HepG2 (cell line): ENCODE data around the gene SEMA4A. TPM values are rescaled to one million over a fixed set of nuclear protein-coding genes. Genes with fewer than 3 reads are reported as not detected.

ENCODE experiments used
- KDM2A ChIP-seq: sonication (generic); formaldehyde crosslinking; IDR thresholded peaks from 2 replicates; pipeline ENCODE4 v1.4.0; 2020; ENCODE audit warnings: low read depth, missing genetic modification reagents, borderline replicate concordance
- KIAA2018 ChIP-seq: sonication (generic); formaldehyde crosslinking; IDR thresholded peaks from 2 replicates; pipeline ENCODE4 v1.5.0; 2020; ENCODE audit warnings: mild to moderate bottlenecking, missing genetic modification reagents, borderline replicate concordance
- MAFF ChIP-seq: IDR thresholded peaks from 2 replicates; pipeline ENCODE4 v1.6.1; 2011; ENCODE audit warnings: low read depth, low read length, improper control_type of control experiment
- NFE2L1 ChIP-seq: sonication (generic); formaldehyde crosslinking; IDR thresholded peaks from 2 replicates; pipeline ENCODE4 v1.4.0; 2020; ENCODE audit warnings: missing genetic modification reagents, mild to moderate bottlenecking, borderline replicate concordance
- PATZ1 ChIP-seq: sonication (generic); formaldehyde crosslinking; IDR thresholded peaks from 2 replicates; pipeline ENCODE4 v1.4.0; 2020; ENCODE audit warnings: missing genetic modification reagents
- SIN3A ChIP-seq: IDR thresholded peaks from 2 replicates; pipeline ENCODE4 v1.6.1; 2011; ENCODE audit warnings: low read depth, mild to moderate bottlenecking, control low read depth, low read length, borderline replicate concordance
- SIX4 ChIP-seq: sonication (generic); formaldehyde crosslinking; IDR thresholded peaks from 2 replicates; pipeline ENCODE4 v1.4.0; 2020; ENCODE audit warnings: missing genetic modification reagents
- SOX6 ChIP-seq, 2 experiments: fragments of 450-650 bp in 1 of 2; sonication (generic) in 1 of 2; formaldehyde crosslinking in 1 of 2; IDR thresholded peaks; 2 replicates each; pipeline versions ENCODE4 v1.4.0 to v1.6.1; 2017 to 2020; ENCODE audit warnings: antibody characterized with exemption in 1 of 2, mild to moderate bottlenecking in 1 of 2, missing genetic modification reagents in 1 of 2
- TRIM22 ChIP-seq: fragments of 450-650 bp; IDR thresholded peaks from 2 replicates; pipeline ENCODE4 v1.6.1; 2017
- ZFX ChIP-seq: sonication (generic); formaldehyde crosslinking; IDR thresholded peaks from 2 replicates; pipeline ENCODE4 v1.4.0; 2020; ENCODE audit warnings: mild to moderate bottlenecking, low read depth, missing genetic modification reagents, moderate library complexity
- ZNF180 ChIP-seq: sonication (generic); formaldehyde crosslinking; IDR thresholded peaks from 2 replicates; pipeline ENCODE4 v1.4.0; 2020; ENCODE audit warnings: low read depth, missing genetic modification reagents, borderline replicate concordance
- ZNF234 ChIP-seq: sonication (generic); formaldehyde crosslinking; conservative IDR thresholded peaks from 2 replicates; pipeline ENCODE4 v1.5.1; 2020; ENCODE audit warnings: mild to moderate bottlenecking, missing genetic modification reagents
- ZNF260 ChIP-seq: sonication (generic); formaldehyde crosslinking; IDR thresholded peaks from 2 replicates; pipeline ENCODE4 v1.4.0; 2020; ENCODE audit warnings: missing genetic modification reagents, low read depth, mild to moderate bottlenecking, borderline replicate concordance
- ZNF264 ChIP-seq: sonication (generic); formaldehyde crosslinking; IDR thresholded peaks from 2 replicates; pipeline ENCODE4 v1.4.0; 2020; ENCODE audit warnings: missing genetic modification reagents
- ZNF350 ChIP-seq: sonication (generic); formaldehyde crosslinking; IDR thresholded peaks from 2 replicates; pipeline ENCODE4 v1.4.0; 2020; ENCODE audit warnings: mild to moderate bottlenecking, low read depth, missing genetic modification reagents, borderline replicate concordance
- ZNF557 ChIP-seq: sonication (generic); formaldehyde crosslinking; IDR thresholded peaks from 2 replicates; pipeline ENCODE4 v1.4.0; 2020; ENCODE audit warnings: missing genetic modification reagents
- ZNF629 ChIP-seq: sonication (generic); formaldehyde crosslinking; conservative IDR thresholded peaks from 2 replicates; pipeline ENCODE4 v1.5.0; 2020; ENCODE audit warnings: missing genetic modification reagents
- ZNF678 ChIP-seq: sonication (generic); formaldehyde crosslinking; IDR thresholded peaks from 2 replicates; pipeline ENCODE4 v1.4.0; 2020; ENCODE audit warnings: mild to moderate bottlenecking, missing genetic modification reagents
- ZNF792 ChIP-seq: IDR thresholded peaks from 2 replicates; pipeline ENCODE4 v1.6.1; 2016
- polyA plus RNA-seq, 8 experiments: library from polyadenylated mRNA; depleted of rRNA in 3 of 8; stranded (reverse) in 7 of 8; unstranded in 1 of 8; fragments of >200 nt; fragmentation: Illumina TruSeq in 4 of 8; extraction: Trizol in 4 of 8; gene quantifications; 2 replicates each; pipeline versions ENCODE4 v1.2.1 to v1.2.3, GENCODE V29; 2011 to 2016; ENCODE audit warnings: low read depth in 4 of 8, missing spikeins in 1 of 8, mixed read lengths in 1 of 8; ENCODE audit not compliant: insufficient read depth in 1 of 8
- total RNA-seq, 5 experiments: library from RNA; depleted of rRNA; stranded (reverse); fragments of >200 nt; fragmentation: Illumina TruSeq; extraction: Trizol; gene quantifications; 2 replicates each; pipeline ENCODE4 v1.2.3, GENCODE V29; 2016; ENCODE audit warnings: low read depth in 1 of 5

SEMA4A gene
- total and polyA plus RNA-seq, 2 of the 13 experiments (the other 11 are each of a cell fraction or from before 2014, with no cell fraction given), result 0.09 to 0.20 TPM

- peak; percentile 89 for TF ChIP-seq PATZ1 (CRISPR knock-in tag)
- no peak for TF ChIP-seq NFE2L1 (CRISPR knock-in tag)
- no peak for TF ChIP-seq ZNF180
- 0 out of 2 replicates have a peak, but pooled peaks have one; percentile 34 for TF ChIP-seq ZNF350 (CRISPR knock-in tag)
- no peak for TF ChIP-seq TRIM22
- TF ChIP-seq ZNF557 (CRISPR knock-in tag), result no peak
- TF ChIP-seq ZNF678 (CRISPR knock-in tag), result no peak
- TF ChIP-seq ZNF792 (CRISPR knock-in tag), result no peak
- TF ChIP-seq ZNF629 (CRISPR knock-in tag), result no peak
- TF ChIP-seq SIX4 (CRISPR knock-in tag), result no peak
- TF ChIP-seq KIAA2018 (CRISPR knock-in tag), result no peak
- TF ChIP-seq ZNF264 (CRISPR knock-in tag), result no peak
- TF ChIP-seq ZNF234 (CRISPR knock-in tag), result no peak
- no peak for TF ChIP-seq ZNF260
- TF ChIP-seq KDM2A (CRISPR knock-in tag), result peak; percentile 37; the same call in 1 of the 2 replicates
- no peak for TF ChIP-seq SOX6 (IDR thresholded peaks at IDR 0.05)
- peak; percentile 53 for TF ChIP-seq SOX6 (CRISPR knock-in tag; IDR thresholded peaks at IDR 0.05)
- no peak for TF ChIP-seq MAFF
- peak; percentile 87 for TF ChIP-seq ZFX
- peak; percentile 64; the same call in 1 of the 2 replicates for TF ChIP-seq SIN3A
Observed at GRCh38 chr1:156118177-156118868, 35.1 kb upstream of the SEMA4A start (continued).
